SK-N-SH (cell line): Measurements from ENCODE around the gene IGSF9B. TPM values are rescaled to one million over a fixed set of nuclear protein-coding genes. Genes with fewer than 3 reads are reported as not detected.

ENCODE experiments used
- CTCF ChIA-PET: fragments of 300-600, 350-600 bp; formaldehyde crosslinking; extraction: SDS; loops from one replicate; lab custom pipeline; 2021; lab: Yijun Ruan, JAX
- POLR2A ChIA-PET: fragments of 350-600 bp; sonication (Branson Sonifier 250); formaldehyde crosslinking; extraction: SDS; loops from one replicate; lab custom pipeline; 2020; ENCODE audit warnings: antibody characterized with exemption, inconsistent platforms; lab: Yijun Ruan, JAX
- DNase-seq: peaks from one replicate; pipeline ENCODE4 v3.0.0; 2012
- H2AFZ ChIP-seq: fragments of 200-600 bp; sonication (generic); 2 replicates; pipeline ENCODE4 v1.8.1; 2016; ENCODE audit warnings: antibody characterized with exemption, mild to moderate bottlenecking, low read depth
- H3F3A ChIP-seq: fragments of 200-600 bp; sonication (generic); replicated peaks from 2 replicates; pipeline ENCODE3; 2016; ENCODE audit warnings: antibody characterized with exemption, mild to moderate bottlenecking; ENCODE audit not compliant: insufficient read depth
- H3K27ac ChIP-seq, 2 experiments: fragments of 200-500 bp in 1 of 2; fragments of 200-600 bp in 1 of 2; sonication (Bioruptor generic) in 1 of 2; sonication (generic), shearing (Covaris generic) in 1 of 2; 2 replicates each; pipeline versions ENCODE4 v1.5.1 to v1.6.1; 2014 to 2016; ENCODE audit warnings: low read depth in 2 of 2, inconsistent platforms in 1 of 2, low read length in 1 of 2, mild to moderate bottlenecking in 1 of 2, mixed read lengths in 1 of 2
- H3K27me3 ChIP-seq: fragments of 200-600 bp; sonication (generic), shearing (Covaris generic); 2 replicates; pipeline ENCODE4 v1.6.1; 2016; ENCODE audit warnings: mixed run types; ENCODE audit not compliant: insufficient read depth
- H3K36me3 ChIP-seq, 2 experiments: fragments of 200-500 bp in 1 of 2; fragments of 200-600 bp in 1 of 2; sonication (Bioruptor generic) in 1 of 2; sonication (generic) in 1 of 2; replicated peaks in 1 of 2; 2 replicates each; pipeline versions ENCODE3 to v1.5.1; 2014 to 2016; ENCODE audit warnings: low read length in 1 of 2, mild to moderate bottlenecking in 1 of 2; ENCODE audit not compliant: insufficient read depth in 2 of 2, control insufficient read depth in 1 of 2
- H3K4me1 ChIP-seq, 2 experiments: fragments of 200-500 bp in 1 of 2; fragments of 200-600 bp in 1 of 2; sonication (Bioruptor generic) in 1 of 2; sonication (generic), shearing (Covaris generic) in 1 of 2; 2 replicates each; pipeline versions ENCODE4 v1.5.1 to v1.6.1; 2014 to 2016; ENCODE audit warnings: low read depth in 1 of 2, low read length in 1 of 2, mixed run types in 1 of 2; ENCODE audit not compliant: insufficient read depth in 2 of 2, control insufficient read depth in 1 of 2
- H3K4me2 ChIP-seq: fragments of 200-600 bp; sonication (generic), shearing (Covaris generic); 2 replicates; pipeline ENCODE4 v1.6.1; 2017; ENCODE audit warnings: mixed run types
- H3K4me3 ChIP-seq, 2 experiments: fragments of 200-500 bp in 1 of 2; fragments of 200-600 bp in 1 of 2; sonication (Bioruptor generic) in 1 of 2; sonication (generic), shearing (Covaris generic) in 1 of 2; 2 replicates each; pipeline versions ENCODE4 v1.5.1 to v1.8.1; 2014 to 2016; ENCODE audit warnings: low read depth in 2 of 2, inconsistent platforms in 1 of 2, low read length in 1 of 2, mild to moderate bottlenecking in 1 of 2, mixed read lengths in 1 of 2, moderate library complexity in 1 of 2
- H3K79me2 ChIP-seq: fragments of 200-600 bp; sonication (generic); 2 replicates; pipeline ENCODE4 v1.8.1; 2017; ENCODE audit warnings: mild to moderate bottlenecking; ENCODE audit not compliant: insufficient read depth
- H3K9ac ChIP-seq: fragments of 200-600 bp; sonication (generic); 2 replicates; pipeline ENCODE4 v1.6.1; 2017; ENCODE audit warnings: mixed run types
- H3K9me2 ChIP-seq: fragments of 200-600 bp; sonication (generic); 2 replicates; pipeline ENCODE4 v1.6.1; 2017; ENCODE audit warnings: mixed run types
- H3K9me3 ChIP-seq: fragments of 200-600 bp; sonication (generic); 2 replicates; pipeline ENCODE4 v1.6.1; 2017; ENCODE audit warnings: mixed run types, mild to moderate bottlenecking, moderate library complexity
- H4K20me1 ChIP-seq: fragments of 200-600 bp; sonication (generic); 2 replicates; pipeline ENCODE4 v1.6.1; 2017; ENCODE audit warnings: mild to moderate bottlenecking, mixed run types; ENCODE audit not compliant: insufficient read depth
- ELF1 ChIP-seq: IDR thresholded peaks from 2 replicates; pipeline ENCODE4 v1.4.0; 2012
- EP300 ChIP-seq, 2 experiments: IDR thresholded peaks; 2 replicates each; pipeline versions ENCODE4 v1.4.0 to v1.6.1; 2012; ENCODE audit warnings: borderline replicate concordance in 1 of 2, low read depth in 1 of 2, low read length in 1 of 2
- EZH2phosphoT487 ChIP-seq: fragments of 200-600 bp; sonication (generic); IDR thresholded peaks from 2 replicates; pipeline ENCODE4 v1.6.1; 2017; ENCODE audit warnings: low read depth, mixed run types, mild to moderate bottlenecking, antibody characterized with exemption, moderate library complexity, borderline replicate concordance
- FOSL2 ChIP-seq: IDR thresholded peaks from 2 replicates; pipeline ENCODE4 v1.4.0; 2012; ENCODE audit warnings: low read depth, mild to moderate bottlenecking, moderate library complexity, borderline replicate concordance
- FOXJ3 ChIP-seq: sonication (generic); formaldehyde crosslinking; IDR thresholded peaks from 2 replicates; pipeline ENCODE4 v1.5.1; 2020; ENCODE audit warnings: mild to moderate bottlenecking, missing genetic modification reagents
- GATA2 ChIP-seq: sonication (generic); formaldehyde crosslinking; IDR thresholded peaks from 2 replicates; pipeline ENCODE4 v1.5.0; 2020; ENCODE audit warnings: mild to moderate bottlenecking, missing genetic modification reagents
- JUND ChIP-seq: IDR thresholded peaks from 2 replicates; pipeline ENCODE4 v1.4.0; 2012
- MEF2A ChIP-seq: IDR thresholded peaks from 2 replicates; pipeline ENCODE4 v1.4.0; 2012; ENCODE audit warnings: low read depth, borderline replicate concordance
- NRF1 ChIP-seq: IDR thresholded peaks from 2 replicates; pipeline ENCODE4 v1.6.1; 2012; ENCODE audit warnings: low read depth, mild to moderate bottlenecking, low read length
- POLR2AphosphoS5 ChIP-seq: IDR thresholded peaks from 2 replicates; pipeline ENCODE4 v1.6.1; 2012; ENCODE audit warnings: low read depth, low read length
- RFX5 ChIP-seq: IDR thresholded peaks from 2 replicates; pipeline ENCODE4 v1.6.1; 2012; ENCODE audit warnings: mild to moderate bottlenecking, improper control_type of control experiment, low read length
- SMC3 ChIP-seq: IDR thresholded peaks from 2 replicates; pipeline ENCODE4 v1.6.1; 2012; ENCODE audit warnings: low read depth, low read length, improper control_type of control experiment
- TAF1 ChIP-seq: IDR thresholded peaks from 2 replicates; pipeline ENCODE4 v1.6.1; 2012; ENCODE audit warnings: low read depth, mild to moderate bottlenecking, low read length, moderate library complexity, borderline replicate concordance
- TCF12 ChIP-seq: IDR thresholded peaks from 2 replicates; pipeline ENCODE4 v1.4.0; 2012
- TEAD4 ChIP-seq: IDR thresholded peaks from 2 replicates; pipeline ENCODE4 v1.4.0; 2012; ENCODE audit warnings: mild to moderate bottlenecking, borderline replicate concordance; ENCODE audit not compliant: insufficient read depth
- YY1 ChIP-seq: IDR thresholded peaks from 2 replicates; pipeline ENCODE4 v1.4.0; 2012; ENCODE audit warnings: low read depth, mild to moderate bottlenecking
- WGBS: methylation state at CpG from one replicate; pipeline ENCODE4 v1.1.6; 2017; ENCODE audit warnings: low lambda C conversion rate; 5-methylcytosine and 5-hydroxymethylcytosine counted together
- polyA plus RNA-seq, 3 experiments: library from polyadenylated mRNA; depleted of rRNA; stranded (reverse); fragments of >200 nt; gene quantifications; 2 replicates each; pipeline ENCODE4 v1.2.3, GENCODE V29; 2012
- TF ChIP-seq, protein P1 (sequence below): IDR thresholded peaks from 2 replicates; pipeline ENCODE4 v1.4.0; 2012; ENCODE audit warnings: low read depth, borderline replicate concordance
- TF ChIP-seq, protein P2 (sequence below): IDR thresholded peaks from 2 replicates; pipeline ENCODE4 v1.4.0; 2012; ENCODE audit warnings: low read depth
- TF ChIP-seq, protein P3 (sequence below): IDR thresholded peaks from 2 replicates; pipeline ENCODE4 v1.6.1; 2012; ENCODE audit warnings: mild to moderate bottlenecking, low read depth, low read length, moderate library complexity
- TF ChIP-seq, protein P4 (sequence below): IDR thresholded peaks from 2 replicates; pipeline ENCODE4 v1.4.0; 2012; ENCODE audit warnings: low read depth, borderline replicate concordance

The IGSF9B gene
- polyA plus RNA-seq, 1 of the 3 experiments (the other 2 are of a cell fraction) = 0.41 TPM

DNA sequence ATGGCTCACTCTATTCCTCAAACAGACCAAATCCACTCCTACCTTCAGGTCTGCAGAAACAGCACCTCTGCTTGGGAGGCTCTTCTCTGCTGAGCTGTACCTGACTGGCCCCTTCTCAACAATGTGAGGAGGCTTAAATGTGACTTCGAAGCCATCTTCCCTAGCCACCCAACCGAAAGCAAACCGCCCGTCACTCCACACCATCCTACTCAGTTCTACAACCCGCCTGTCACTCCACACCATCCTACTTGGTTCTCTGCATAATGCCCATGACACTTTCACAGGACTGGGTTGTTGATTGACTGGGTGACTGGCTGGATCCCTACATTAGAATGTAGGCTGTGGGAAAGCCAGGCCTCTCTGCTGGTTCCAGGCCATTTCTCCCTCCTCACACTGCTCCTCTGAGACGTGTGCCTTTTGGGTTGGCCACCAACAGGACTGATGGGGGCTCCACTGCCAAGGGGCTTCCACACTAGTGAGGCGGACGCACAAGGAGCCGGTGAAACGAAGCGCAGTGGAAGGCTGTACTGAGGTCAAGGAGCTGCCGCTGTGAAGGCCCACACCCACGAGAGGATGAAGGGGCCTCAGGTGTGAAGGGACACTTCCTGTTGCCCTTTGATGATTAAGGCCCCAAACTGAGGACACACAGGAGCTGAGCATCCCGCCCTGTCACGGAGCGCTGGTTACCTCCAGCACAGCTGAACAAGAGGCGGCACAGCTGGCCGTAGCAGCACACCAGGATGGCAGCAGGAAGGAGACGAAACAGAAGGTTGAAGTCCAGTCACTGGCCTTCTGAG, 64.0 kb downstream of the IGSF9B start:
- H3K9me2 ChIP-seq = no peaks in the 10 kb centered on the region
- H4K20me1 ChIP-seq = no peaks in the 10 kb centered on the region
- no peaks in the 10 kb centered on the region for H3K79me2 ChIP-seq
- TF ChIP-seq, protein P1, sequence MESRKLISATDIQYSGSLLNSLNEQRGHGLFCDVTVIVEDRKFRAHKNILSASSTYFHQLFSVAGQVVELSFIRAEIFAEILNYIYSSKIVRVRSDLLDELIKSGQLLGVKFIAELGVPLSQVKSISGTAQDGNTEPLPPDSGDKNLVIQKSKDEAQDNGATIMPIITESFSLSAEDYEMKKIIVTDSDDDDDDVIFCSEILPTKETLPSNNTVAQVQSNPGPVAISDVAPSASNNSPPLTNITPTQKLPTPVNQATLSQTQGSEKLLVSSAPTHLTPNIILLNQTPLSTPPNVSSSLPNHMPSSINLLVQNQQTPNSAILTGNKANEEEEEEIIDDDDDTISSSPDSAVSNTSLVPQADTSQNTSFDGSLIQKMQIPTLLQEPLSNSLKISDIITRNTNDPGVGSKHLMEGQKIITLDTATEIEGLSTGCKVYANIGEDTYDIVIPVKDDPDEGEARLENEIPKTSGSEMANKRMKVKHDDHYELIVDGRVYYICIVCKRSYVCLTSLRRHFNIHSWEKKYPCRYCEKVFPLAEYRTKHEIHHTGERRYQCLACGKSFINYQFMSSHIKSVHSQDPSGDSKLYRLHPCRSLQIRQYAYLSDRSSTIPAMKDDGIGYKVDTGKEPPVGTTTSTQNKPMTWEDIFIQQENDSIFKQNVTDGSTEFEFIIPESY = no peak
- TF ChIP-seq TAF1 (no peak), GATA2 (CRISPR knock-in tag) (no peak), TCF12 (no peak), ELF1 (no peak), FOXJ3 (no peak), FOSL2 (no peak), JUND (no peak), YY1 (no peak), EP300 (IDR thresholded peaks at IDR 0.05; ENCODE audit: borderline replicate concordance in 1 of 2, low read depth in 1 of 2, low read length in 1 of 2) (no peak), RFX5 (no peak), POLR2AphosphoS5 (no peak), EZH2phosphoT487 (no peak), NRF1 (no peak), TEAD4 (no peak), SMC3 (no peak), MEF2A (no peak)
- TF ChIP-seq, protein P2, sequence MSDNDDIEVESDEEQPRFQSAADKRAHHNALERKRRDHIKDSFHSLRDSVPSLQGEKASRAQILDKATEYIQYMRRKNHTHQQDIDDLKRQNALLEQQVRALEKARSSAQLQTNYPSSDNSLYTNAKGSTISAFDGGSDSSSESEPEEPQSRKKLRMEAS = no peak
- TF ChIP-seq, protein P3, sequence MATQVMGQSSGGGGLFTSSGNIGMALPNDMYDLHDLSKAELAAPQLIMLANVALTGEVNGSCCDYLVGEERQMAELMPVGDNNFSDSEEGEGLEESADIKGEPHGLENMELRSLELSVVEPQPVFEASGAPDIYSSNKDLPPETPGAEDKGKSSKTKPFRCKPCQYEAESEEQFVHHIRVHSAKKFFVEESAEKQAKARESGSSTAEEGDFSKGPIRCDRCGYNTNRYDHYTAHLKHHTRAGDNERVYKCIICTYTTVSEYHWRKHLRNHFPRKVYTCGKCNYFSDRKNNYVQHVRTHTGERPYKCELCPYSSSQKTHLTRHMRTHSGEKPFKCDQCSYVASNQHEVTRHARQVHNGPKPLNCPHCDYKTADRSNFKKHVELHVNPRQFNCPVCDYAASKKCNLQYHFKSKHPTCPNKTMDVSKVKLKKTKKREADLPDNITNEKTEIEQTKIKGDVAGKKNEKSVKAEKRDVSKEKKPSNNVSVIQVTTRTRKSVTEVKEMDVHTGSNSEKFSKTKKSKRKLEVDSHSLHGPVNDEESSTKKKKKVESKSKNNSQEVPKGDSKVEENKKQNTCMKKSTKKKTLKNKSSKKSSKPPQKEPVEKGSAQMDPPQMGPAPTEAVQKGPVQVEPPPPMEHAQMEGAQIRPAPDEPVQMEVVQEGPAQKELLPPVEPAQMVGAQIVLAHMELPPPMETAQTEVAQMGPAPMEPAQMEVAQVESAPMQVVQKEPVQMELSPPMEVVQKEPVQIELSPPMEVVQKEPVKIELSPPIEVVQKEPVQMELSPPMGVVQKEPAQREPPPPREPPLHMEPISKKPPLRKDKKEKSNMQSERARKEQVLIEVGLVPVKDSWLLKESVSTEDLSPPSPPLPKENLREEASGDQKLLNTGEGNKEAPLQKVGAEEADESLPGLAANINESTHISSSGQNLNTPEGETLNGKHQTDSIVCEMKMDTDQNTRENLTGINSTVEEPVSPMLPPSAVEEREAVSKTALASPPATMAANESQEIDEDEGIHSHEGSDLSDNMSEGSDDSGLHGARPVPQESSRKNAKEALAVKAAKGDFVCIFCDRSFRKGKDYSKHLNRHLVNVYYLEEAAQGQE = no peak
- TF ChIP-seq, protein P4, sequence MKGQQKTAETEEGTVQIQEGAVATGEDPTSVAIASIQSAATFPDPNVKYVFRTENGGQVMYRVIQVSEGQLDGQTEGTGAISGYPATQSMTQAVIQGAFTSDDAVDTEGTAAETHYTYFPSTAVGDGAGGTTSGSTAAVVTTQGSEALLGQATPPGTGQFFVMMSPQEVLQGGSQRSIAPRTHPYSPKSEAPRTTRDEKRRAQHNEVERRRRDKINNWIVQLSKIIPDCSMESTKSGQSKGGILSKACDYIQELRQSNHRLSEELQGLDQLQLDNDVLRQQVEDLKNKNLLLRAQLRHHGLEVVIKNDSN = no peak
- ChIA-PET CTCF (no interaction called here), POLR2A (no interaction called here)
- no peaks in the 10 kb centered on the region for H3K27me3 ChIP-seq
- H3K36me3 ChIP-seq = no peaks in the 10 kb centered on the region
- H3K4me3 ChIP-seq = no peak overlapping the region
- no peak overlapping the region for H3K9ac ChIP-seq
- no peaks in the 10 kb centered on the region for H3F3A ChIP-seq
- DNase-seq = peak; percentile 4
- no peak overlapping the region for H2AFZ ChIP-seq
- no peak overlapping the region for H3K27ac ChIP-seq
- H3K4me1 ChIP-seq = no peaks in the 10 kb centered on the region
- 78% methylated on average over 12 of the region's 19 CpGs for WGBS
- H3K4me2 ChIP-seq = no peak overlapping the region
- H3K9me3 ChIP-seq = no peaks in the 10 kb centered on the region
